A673 (cell line): ENCODE measurements around the gene ABHD15. TPM values are rescaled to one million over a fixed set of nuclear protein-coding genes. Genes with fewer than 3 reads are reported as not detected.

Experiments used
- BruUV-seq: library from RNA; stranded (reverse); fragments of 400-500 nt; replicated peaks from 2 replicates; lab custom pipeline; 2021; lab: Mats Ljungman, UMichigan
- CTCF ChIA-PET: fragments of 300-600 bp; sonication (Branson Sonifier 250); formaldehyde crosslinking; loops from one replicate; lab custom pipeline; 2022; ENCODE audit warnings: antibody characterized with exemption; lab: Charles Lee
- POLR2A ChIA-PET: fragments of 300-600 bp; sonication (Branson Sonifier 250); formaldehyde crosslinking; loops from one replicate; lab custom pipeline; 2022; ENCODE audit warnings: antibody characterized with exemption; ENCODE audit not compliant: low non-redundant PET; lab: Charles Lee
- DNase-seq: peaks from one replicate; pipeline ENCODE4 v3.0.0-alpha.2; 2015; ENCODE audit warnings: low spot score
- H3K27ac ChIP-seq: fragments of 200-600 bp; sonication (generic); 2 replicates; pipeline ENCODE4 v1.5.1; 2016; ENCODE audit warnings: mixed run types, low read depth, mild to moderate bottlenecking, mixed read lengths, antibody characterized with exemption, low read length; ENCODE audit not compliant: poor library complexity, severe bottlenecking
- H3K27me3 ChIP-seq: fragments of 200-600 bp; sonication (generic); replicated peaks from 2 replicates; pipeline ENCODE4 v1.6.1; 2017; ENCODE audit warnings: mixed run types, low read depth, mild to moderate bottlenecking, mixed read lengths, antibody characterized with exemption, low read length; ENCODE audit not compliant: insufficient read depth, poor library complexity
- H3K36me3 ChIP-seq: fragments of 200-600 bp; sonication (generic); 2 replicates; pipeline ENCODE4 v1.6.1; 2016; ENCODE audit warnings: mixed run types, mild to moderate bottlenecking, mixed read lengths, antibody characterized with exemption, low read length; ENCODE audit not compliant: insufficient read depth, poor library complexity, severe bottlenecking
- H3K4me1 ChIP-seq: fragments of 200-600 bp; sonication (generic); 2 replicates; pipeline ENCODE4 v1.6.1; 2017; ENCODE audit warnings: mixed run types, mild to moderate bottlenecking, mixed read lengths, antibody characterized with exemption, low read length; ENCODE audit not compliant: insufficient read depth, poor library complexity, severe bottlenecking
- H3K4me3 ChIP-seq: fragments of 200-600 bp; sonication (generic); 2 replicates; pipeline ENCODE4 v1.5.1; 2016; ENCODE audit warnings: low read depth, mixed run types, mild to moderate bottlenecking, mixed read lengths, low read length; ENCODE audit not compliant: poor library complexity, severe bottlenecking
- H3K9me3 ChIP-seq: fragments of 200-600 bp; sonication (generic); 2 replicates; pipeline ENCODE4 v1.6.1; 2016; ENCODE audit warnings: mixed run types, low read depth, mild to moderate bottlenecking, mixed read lengths, antibody characterized with exemption, low read length; ENCODE audit not compliant: poor library complexity, severe bottlenecking
- EZH2 ChIP-seq: fragments of 200-600 bp; sonication (generic); IDR thresholded peaks from 2 replicates; pipeline ENCODE4 v1.6.1; 2017; ENCODE audit warnings: borderline replicate concordance, low read depth, mild to moderate bottlenecking, mixed read lengths, antibody characterized with exemption, low read length; ENCODE audit not compliant: poor library complexity, severe bottlenecking
- intact Hi-C: fragments of 100-400 bp; cut with micrococcal nuclease; formaldehyde crosslinking; loops from one replicate; pipeline ENCODE4 v1.10.0; 2022; ENCODE audit not compliant: unreplicated experiment
- total RNA-seq: library from RNA; stranded (reverse); gene quantifications from 2 replicates; pipeline ENCODE4 v1.2.3, GENCODE V29; 2021
- TF ChIP-seq, protein P1 (sequence below): fragments of 300-800, 200-600 bp; sonication (generic); conservative IDR thresholded peaks from 2 replicates; pipeline ENCODE4 v1.5.1; 2017; ENCODE audit warnings: low read depth, mild to moderate bottlenecking, antibody characterized with exemption, low read length, moderate library complexity, mixed read lengths

ABHD15 gene
- total RNA-seq, 1 experiment from 2014 or later: 5.4 TPM

DNA sequence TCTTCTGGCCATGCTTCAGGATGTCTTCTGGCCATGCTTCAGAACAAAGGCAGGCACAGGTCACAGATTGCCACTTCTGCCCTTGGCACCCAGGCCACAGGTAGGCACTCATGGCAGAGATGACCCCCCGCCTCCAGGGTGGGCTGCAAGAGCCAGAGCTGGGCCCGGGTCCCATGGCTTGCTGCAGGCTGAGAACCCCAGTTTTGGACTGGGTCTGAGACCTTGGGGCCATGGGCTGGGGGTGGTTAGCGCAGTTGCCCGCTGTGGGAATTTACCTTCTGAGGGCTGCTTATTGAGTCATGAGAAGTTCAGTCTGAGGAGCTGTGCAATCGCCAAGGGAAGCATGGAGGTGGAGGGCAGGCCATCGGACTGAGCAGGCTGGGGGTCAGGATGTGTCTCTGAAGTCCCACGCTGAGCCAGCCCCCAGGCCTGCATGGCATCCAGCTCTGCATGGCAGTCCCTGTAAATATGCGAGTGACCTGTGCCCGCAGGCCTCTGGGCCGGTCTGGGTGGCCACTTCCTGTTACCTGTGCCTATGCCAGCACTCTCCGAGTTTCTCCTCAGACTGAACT lies 27.8 kb upstream of the ABHD15 start:
- ChIA-PET POLR2A (interaction anchor here (0.6 kb wide), 1 partner anchor 1888 kb away, joined by 3 read pairs; no protein-coding TSS in a partner anchor), CTCF (no interaction called here)
- Histone ChIP-seq H3K27ac (peak overlapping the region; percentile 90), H3K36me3 (no peaks in the 10 kb centered on the region), H3K4me3 (peak overlapping the region; percentile 97), H3K4me1 (peaks cover 79% of the 10 kb centered on the region), H3K9me3 (no peaks in the 10 kb centered on the region), H3K27me3 (no peaks in the 10 kb centered on the region)
- BruUV-seq: no TSS peak
- DNase-seq: no peak
- intact Hi-C loops: no loop called here
- TF ChIP-seq, protein P1, sequence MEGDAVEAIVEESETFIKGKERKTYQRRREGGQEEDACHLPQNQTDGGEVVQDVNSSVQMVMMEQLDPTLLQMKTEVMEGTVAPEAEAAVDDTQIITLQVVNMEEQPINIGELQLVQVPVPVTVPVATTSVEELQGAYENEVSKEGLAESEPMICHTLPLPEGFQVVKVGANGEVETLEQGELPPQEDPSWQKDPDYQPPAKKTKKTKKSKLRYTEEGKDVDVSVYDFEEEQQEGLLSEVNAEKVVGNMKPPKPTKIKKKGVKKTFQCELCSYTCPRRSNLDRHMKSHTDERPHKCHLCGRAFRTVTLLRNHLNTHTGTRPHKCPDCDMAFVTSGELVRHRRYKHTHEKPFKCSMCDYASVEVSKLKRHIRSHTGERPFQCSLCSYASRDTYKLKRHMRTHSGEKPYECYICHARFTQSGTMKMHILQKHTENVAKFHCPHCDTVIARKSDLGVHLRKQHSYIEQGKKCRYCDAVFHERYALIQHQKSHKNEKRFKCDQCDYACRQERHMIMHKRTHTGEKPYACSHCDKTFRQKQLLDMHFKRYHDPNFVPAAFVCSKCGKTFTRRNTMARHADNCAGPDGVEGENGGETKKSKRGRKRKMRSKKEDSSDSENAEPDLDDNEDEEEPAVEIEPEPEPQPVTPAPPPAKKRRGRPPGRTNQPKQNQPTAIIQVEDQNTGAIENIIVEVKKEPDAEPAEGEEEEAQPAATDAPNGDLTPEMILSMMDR: 0 out of 2 replicates have a peak, but pooled peaks have one; percentile 7
- TF ChIP-seq EZH2: no peak

DNA sequence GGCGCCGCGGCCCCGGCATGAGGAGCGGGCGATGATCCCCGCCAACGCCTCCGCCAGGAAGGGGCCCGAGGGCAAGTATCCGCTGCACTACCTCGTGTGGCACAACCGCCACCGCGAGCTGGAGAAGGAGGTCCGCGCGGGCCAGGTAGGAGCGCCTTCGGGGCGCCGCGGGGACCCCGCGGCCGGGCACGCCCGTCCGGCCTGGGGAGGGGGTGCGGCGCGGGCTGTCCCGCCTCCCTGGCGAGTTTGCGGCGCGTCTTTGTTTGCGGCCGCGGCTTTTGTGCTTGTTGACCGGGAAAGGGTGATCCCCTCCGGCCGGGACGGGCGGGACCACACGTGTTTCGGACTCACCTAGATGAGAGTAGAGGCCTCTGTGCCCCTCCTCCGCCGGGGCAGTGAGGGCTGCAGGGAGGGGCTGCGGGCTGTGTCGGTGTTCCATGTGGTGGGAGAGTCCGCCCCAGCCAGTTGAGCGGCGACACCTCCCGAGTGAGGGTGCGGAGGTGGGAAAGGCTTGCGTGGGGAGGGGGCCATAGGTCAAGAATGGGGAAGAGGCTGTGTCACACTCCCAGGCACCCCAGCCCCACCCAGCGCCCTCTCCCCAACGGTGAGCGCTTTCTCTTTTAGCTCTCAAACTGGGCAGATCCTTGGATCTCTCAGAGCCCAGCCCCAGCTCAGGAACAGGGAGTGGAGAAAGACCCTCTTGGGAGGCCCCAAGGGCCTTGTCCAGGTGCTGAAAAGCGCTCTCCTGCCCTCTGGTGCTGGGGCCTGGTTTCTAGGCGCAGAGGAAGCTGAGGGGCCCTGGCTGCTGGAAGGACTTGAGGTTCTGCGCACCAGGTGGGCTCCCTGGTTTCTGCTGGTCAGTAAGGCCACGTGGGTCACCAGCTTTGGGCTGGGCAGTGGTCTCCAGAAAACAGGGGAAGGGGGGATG lies 27.0 kb upstream of the ABHD15 start:
- Histone ChIP-seq H3K4me3 (peak overlapping the region; percentile 97), H3K4me1 (peaks cover 73% of the 10 kb centered on the region), H3K36me3 (no peaks in the 10 kb centered on the region), H3K27ac (peak overlapping the region; percentile 90), H3K27me3 (no peaks in the 10 kb centered on the region), H3K9me3 (no peaks in the 10 kb centered on the region)
- intact Hi-C loops: no loop called here
- no TSS peak for BruUV-seq
- peak; percentile 61 for DNase-seq
- ChIA-PET CTCF (interaction anchor here (1.0 kb wide), 1 partner anchor 22 kb away, joined by 3 read pairs; no protein-coding TSS in a partner anchor), POLR2A (interaction anchor here (0.6 kb wide), 1 partner anchor 1889 kb away, joined by 3 read pairs; no protein-coding TSS in a partner anchor)
- TF ChIP-seq EZH2: no peak
- TF ChIP-seq, protein P1: peak; percentile 42; the same call in 1 of the 2 replicates

DNA sequence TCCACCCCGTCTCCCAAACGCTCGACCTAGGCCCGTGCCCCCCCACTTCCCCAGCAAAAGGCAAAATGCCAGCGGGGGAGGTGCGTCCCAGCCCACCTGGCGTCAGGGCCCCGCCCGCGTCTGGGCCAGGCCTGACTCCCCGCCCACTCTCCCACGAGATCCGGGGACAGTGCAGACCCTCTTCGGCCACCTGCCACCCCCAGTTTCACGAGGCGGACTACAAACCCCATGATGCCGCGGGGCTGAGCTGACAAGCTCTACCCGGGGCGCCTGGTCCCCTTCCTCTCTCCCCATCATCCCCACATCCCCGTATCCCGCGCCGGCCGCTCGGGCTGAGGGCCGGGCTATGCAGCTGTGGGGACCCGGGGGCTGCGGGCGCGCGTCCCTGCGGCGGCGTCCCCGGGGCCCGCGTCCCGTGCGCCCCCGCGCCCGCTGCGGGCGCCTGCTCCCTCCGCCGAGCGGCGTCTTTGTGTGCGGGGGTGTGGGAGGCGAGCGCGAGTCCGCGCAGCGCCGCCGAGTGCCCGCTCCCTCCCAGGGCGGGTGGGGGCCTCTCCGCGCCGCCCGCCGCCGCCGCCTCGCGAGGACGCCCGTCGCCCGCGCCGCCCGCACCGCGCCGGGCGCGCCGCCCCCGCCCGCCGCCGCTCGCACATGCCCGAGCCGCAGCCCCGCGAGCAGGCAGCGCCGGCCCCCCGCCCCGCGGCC lies 26.2 kb upstream of the ABHD15 start, which contains the start of gene ANKRD13B:
TSS of gene ANKRD13B (plus strand) at position 283 of the 702 bp plus-strand sequence. CDS start 490 bp downstream, outside the sequence.
- Histone ChIP-seq H3K4me3 (peak within 1 kb of the TSS; percentile 97), H3K9me3 (no peaks in the 10 kb centered on the region), H3K4me1 (peaks cover 72% of the 10 kb centered on the region), H3K36me3 (no peaks in the 10 kb centered on the region), H3K27me3 (no peaks in the 10 kb centered on the region), H3K27ac (peak within 1 kb of the TSS; percentile 90)
- peak; percentile 82 for DNase-seq
- intact Hi-C loops: no loop called here
- no TSS peak for BruUV-seq
- ChIA-PET POLR2A (interaction anchor here (0.6 kb wide), 4 partner anchors 24 to 447 kb away, joined by 3 to 17 read pairs (median 4); no protein-coding TSS in a partner anchor), CTCF (interaction anchor here (0.9 to 2.6 kb wide), 5 partner anchors 23 to 444 kb away, joined by 3 to 16 read pairs (median 9); no protein-coding TSS in a partner anchor)
- TF ChIP-seq EZH2: no peak
- TF ChIP-seq, protein P1: no peak
